OCI-LY1 (cell line): ENCODE measurements around the gene FGF7.

Source experiments
- CTCF ChIP-seq: fragments of 200-600 bp; sonication (generic), shearing (Covaris generic); IDR thresholded peaks from 2 replicates; pipeline ENCODE4 v1.5.1; 2017; ENCODE audit warnings: mild to moderate bottlenecking, antibody characterized with exemption, low read length, moderate library complexity, mixed read lengths
- EZH2 ChIP-seq: fragments of 200-600 bp; sonication (generic), shearing (Covaris generic); IDR thresholded peaks from 2 replicates; pipeline ENCODE4 v1.8.0; 2017; ENCODE audit warnings: borderline replicate concordance, mixed run types, mild to moderate bottlenecking, antibody characterized with exemption, low read length, moderate library complexity, mixed read lengths

GRCh38 chr15:49410641-49411040, 12.4 kb upstream of the FGF7 start:
- TF ChIP-seq CTCF (no peak), EZH2 (no peak)
